ENCODE measurements around the gene CCDC183.
"Not testable (repeated sequence)": the region's sequence is repeated elsewhere in the genome, so short reads cannot be mapped to it uniquely, and the experiment has no call there.

CCDC183 gene

DNA sequence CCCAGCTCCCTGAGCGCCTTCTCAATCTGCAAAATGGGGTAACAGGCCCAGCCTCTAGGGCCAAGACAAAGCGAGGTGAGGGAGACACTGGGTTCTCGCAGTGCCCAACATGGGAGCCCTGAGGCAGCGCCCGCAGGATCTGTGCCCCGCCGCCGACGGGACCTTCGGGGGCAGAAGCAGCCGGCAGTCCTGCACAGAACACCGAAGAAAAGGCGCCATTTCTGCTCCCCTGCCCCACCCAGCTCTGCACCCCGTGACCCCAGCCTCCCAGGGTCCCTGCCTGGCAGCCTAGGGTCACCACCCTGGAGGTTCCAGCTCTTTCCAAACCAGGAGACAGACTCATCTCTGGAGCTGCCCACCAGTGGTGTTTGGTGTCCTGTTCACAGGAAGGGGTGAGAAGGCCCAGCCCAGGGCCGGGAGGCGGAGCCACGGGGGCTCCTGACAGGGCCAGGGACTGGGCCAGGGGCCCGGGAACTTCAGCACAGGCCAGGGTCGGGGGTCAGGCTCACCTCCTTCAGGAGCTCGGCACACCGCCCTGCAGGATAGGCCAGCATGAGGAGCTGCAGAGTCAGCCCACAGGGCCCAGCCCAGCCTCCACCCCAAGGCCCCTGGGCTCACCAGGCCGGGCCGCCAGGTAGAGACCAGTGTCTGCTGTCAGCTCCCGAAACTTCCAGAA, 41.4 kb upstream of the CCDC183 start:
- H3K27me3 ChIP-seq (ENCODE audit: control insufficient read depth, insufficient read depth, low read length), result no peaks in the 10 kb centered on the region
- H3K27ac ChIP-seq (ENCODE audit: low read depth, low read length), result no peak overlapping the region
- no peak overlapping the region for H3K9ac ChIP-seq (ENCODE audit: low read depth, low read length)
- H3K4me3 ChIP-seq (ENCODE audit: low read depth, low read length), result no peak overlapping the region
- H3K9me3 ChIP-seq (ENCODE audit: control insufficient read depth, insufficient read depth, low read length), result no peaks in the 10 kb centered on the region; the same call in 1 of the 2 replicates
- H3K36me3 ChIP-seq (ENCODE audit: control insufficient read depth, insufficient read depth, low read length), result no peaks in the 10 kb centered on the region
- H3K4me1 ChIP-seq (ENCODE audit: control insufficient read depth, insufficient read depth, low read length), result no peaks in the 10 kb centered on the region

DNA sequence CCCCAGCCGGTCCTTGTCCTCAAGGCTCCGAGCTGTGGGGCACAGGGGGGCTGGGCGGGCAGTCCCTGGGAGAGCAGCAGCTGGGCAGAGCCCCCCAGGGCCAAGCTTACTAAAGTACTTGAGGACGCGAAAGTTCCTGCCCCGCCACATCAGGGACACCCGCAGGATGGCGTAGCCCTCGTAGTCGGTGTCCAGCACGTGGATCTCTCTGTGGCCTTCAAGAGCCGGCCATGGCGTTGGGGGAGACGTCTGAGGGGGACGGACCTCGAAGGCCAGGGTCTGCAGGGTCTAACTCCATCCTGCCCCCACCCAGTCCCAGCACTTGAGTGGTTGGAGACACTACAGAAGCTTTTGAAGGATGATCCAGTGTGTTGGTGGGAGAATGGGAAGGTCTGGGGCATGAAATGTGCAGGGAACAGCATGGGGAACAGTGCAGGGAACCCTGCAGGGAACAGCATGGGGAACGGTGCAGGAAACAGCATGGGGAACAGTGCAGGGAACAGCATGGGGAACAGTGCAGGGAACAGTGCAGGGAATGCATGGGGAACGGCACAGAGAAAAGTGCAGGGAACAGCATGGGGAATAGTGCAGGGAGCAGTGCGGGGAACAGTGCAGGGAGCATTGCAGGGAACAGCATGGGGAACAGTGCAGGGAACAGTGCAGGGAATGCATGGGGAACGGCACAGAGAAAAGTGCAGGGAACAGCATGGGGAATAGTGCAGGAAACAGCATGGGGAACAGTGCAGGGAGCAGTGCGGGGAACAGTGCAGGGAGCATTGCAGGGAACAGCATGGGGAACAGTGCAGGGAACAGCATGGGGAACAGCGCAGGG, 40.6 kb upstream of the CCDC183 start:
- not testable (repeated sequence) for H3K9me3 ChIP-seq (ENCODE audit: control insufficient read depth, insufficient read depth, low read length); H3K27me3 ChIP-seq (ENCODE audit: control insufficient read depth, insufficient read depth, low read length); H3K27ac ChIP-seq (ENCODE audit: low read depth, low read length); H3K4me3 ChIP-seq (ENCODE audit: low read depth, low read length); H3K36me3 ChIP-seq (ENCODE audit: control insufficient read depth, insufficient read depth, low read length); H3K4me1 ChIP-seq (ENCODE audit: control insufficient read depth, insufficient read depth, low read length); H3K9ac ChIP-seq (ENCODE audit: low read depth, low read length)

DNA sequence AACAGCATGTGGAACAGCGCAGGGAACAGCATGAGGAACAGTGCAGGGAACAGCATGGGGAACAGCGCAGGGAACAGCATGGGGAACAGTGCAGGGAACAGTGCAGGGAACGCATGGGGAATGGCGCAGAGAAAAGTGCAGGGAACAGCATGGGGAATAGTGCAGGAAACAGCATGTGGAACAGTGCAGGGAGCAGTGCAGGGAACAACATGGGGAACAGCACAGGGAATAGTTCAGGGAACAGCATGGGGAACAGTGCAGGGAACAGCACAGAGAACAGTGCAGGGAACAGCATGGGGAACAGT, 40.1 kb upstream of the CCDC183 start:
- Histone ChIP-seq H3K9ac (ENCODE audit: low read depth, low read length) (no peak overlapping the region), H3K36me3 (ENCODE audit: control insufficient read depth, insufficient read depth, low read length) (no peaks in the 10 kb centered on the region), H3K27me3 (ENCODE audit: control insufficient read depth, insufficient read depth, low read length) (no peaks in the 10 kb centered on the region), H3K9me3 (ENCODE audit: control insufficient read depth, insufficient read depth, low read length) (no peaks in the 10 kb centered on the region; the same call in 1 of the 2 replicates), H3K4me1 (ENCODE audit: control insufficient read depth, insufficient read depth, low read length) (no peaks in the 10 kb centered on the region), H3K4me3 (ENCODE audit: low read depth, low read length) (no peak overlapping the region), H3K27ac (ENCODE audit: low read depth, low read length) (no peak overlapping the region)

DNA sequence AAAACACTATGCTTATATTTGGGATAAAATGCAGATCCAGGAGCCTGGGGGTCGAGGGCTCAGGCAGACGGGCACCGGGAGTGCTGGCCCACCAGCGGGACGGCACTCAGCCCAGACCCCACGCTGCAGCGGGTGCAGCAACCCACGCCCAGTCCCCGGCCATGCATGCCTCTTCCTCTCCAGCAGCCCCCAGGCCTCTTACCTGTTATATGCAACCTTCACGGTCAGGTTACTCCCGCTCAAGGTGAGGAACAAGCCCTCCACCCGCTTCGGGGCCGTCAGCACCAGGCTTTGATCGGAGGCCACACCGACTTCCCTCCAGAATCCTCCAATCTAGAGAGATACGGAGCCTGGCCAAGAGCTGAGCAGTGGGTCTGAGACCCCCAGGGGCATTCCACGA, 39.3 kb upstream of the CCDC183 start:
- no peak overlapping the region for H3K9ac ChIP-seq (ENCODE audit: low read depth, low read length)
- H3K27ac ChIP-seq (ENCODE audit: low read depth, low read length), result no peak overlapping the region
- H3K4me3 ChIP-seq (ENCODE audit: low read depth, low read length), result no peak overlapping the region
- H3K9me3 ChIP-seq (ENCODE audit: control insufficient read depth, insufficient read depth, low read length), result no peaks in the 10 kb centered on the region
- H3K36me3 ChIP-seq (ENCODE audit: control insufficient read depth, insufficient read depth, low read length), result no peaks in the 10 kb centered on the region
- no peaks in the 10 kb centered on the region for H3K27me3 ChIP-seq (ENCODE audit: control insufficient read depth, insufficient read depth, low read length)
- H3K4me1 ChIP-seq (ENCODE audit: control insufficient read depth, insufficient read depth, low read length), result no peaks in the 10 kb centered on the region

DNA sequence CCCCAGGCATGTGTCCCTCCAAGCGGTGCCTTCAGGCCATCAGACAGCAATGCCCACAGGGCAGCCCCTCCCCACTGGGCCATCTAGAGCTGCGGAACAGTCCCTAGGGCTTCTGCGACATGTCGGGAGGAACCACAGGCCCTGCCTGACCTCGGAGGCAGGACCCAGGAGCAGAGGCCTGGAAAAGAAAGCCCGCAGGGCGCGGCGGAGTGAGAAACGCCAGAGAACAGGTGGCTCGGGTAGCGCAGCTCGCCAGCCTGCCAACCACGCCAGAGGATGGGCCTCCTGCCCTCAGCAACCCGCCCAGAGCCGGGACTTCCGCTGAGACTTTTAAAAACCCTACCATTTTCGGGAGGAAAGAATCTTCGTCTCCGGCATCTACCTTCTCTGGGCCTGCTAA, 38.8 kb upstream of the CCDC183 start:
- Histone ChIP-seq H3K9me3 (ENCODE audit: control insufficient read depth, insufficient read depth, low read length) (no peaks in the 10 kb centered on the region), H3K4me3 (ENCODE audit: low read depth, low read length) (no peak overlapping the region), H3K27me3 (ENCODE audit: control insufficient read depth, insufficient read depth, low read length) (no peaks in the 10 kb centered on the region), H3K36me3 (ENCODE audit: control insufficient read depth, insufficient read depth, low read length) (no peaks in the 10 kb centered on the region), H3K9ac (ENCODE audit: low read depth, low read length) (no peak overlapping the region), H3K4me1 (ENCODE audit: control insufficient read depth, insufficient read depth, low read length) (no peaks in the 10 kb centered on the region), H3K27ac (ENCODE audit: low read depth, low read length) (no peak overlapping the region)

DNA sequence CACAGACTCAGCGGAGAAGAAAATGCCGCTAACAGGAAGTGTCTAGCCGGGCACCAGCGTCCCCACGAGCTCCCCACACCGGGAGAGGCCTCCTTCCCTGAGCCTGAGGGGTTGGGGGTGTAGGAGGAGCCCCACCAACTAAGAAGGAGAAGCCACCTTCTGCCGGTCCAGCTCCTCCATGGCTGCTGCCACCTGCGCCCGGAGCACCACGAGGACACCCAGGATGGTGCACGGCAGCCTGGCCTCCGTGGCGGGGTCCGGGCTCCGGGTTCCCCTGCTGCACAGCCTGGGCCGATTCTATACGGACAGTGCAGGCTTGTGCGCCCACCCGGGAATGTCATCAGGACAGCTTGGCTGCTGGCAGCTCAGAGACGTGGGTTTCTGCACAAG, 38.4 kb upstream of the CCDC183 start:
- H3K9me3 ChIP-seq (ENCODE audit: control insufficient read depth, insufficient read depth, low read length), result no peaks in the 10 kb centered on the region
- H3K36me3 ChIP-seq (ENCODE audit: control insufficient read depth, insufficient read depth, low read length), result no peaks in the 10 kb centered on the region
- H3K9ac ChIP-seq (ENCODE audit: low read depth, low read length), result no peak overlapping the region
- H3K4me1 ChIP-seq (ENCODE audit: control insufficient read depth, insufficient read depth, low read length), result no peaks in the 10 kb centered on the region
- no peak overlapping the region for H3K4me3 ChIP-seq (ENCODE audit: low read depth, low read length)
- H3K27ac ChIP-seq (ENCODE audit: low read depth, low read length), result no peak overlapping the region
- no peaks in the 10 kb centered on the region for H3K27me3 ChIP-seq (ENCODE audit: control insufficient read depth, insufficient read depth, low read length)

DNA sequence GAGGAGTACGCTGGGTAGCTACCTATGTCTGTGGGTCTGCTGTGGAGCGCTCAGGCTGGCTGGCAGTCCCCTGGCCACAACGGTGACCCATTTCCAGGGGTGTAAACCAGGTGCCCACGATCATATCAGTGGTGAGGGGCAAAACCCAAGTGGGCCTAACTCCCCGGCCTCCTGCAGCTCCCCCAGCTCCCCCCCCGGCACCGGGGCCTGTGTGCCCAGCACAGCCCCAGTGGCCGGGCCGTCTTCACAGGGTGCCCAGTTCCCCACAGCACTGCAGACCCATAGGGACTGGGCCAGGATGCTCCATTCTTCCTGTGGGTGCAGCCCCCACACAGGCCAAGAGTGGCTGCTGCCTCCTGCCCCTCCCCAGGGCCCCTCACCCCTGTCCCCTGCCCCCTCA, 37.1 kb upstream of the CCDC183 start:
- Histone ChIP-seq H3K9me3 (ENCODE audit: control insufficient read depth, insufficient read depth, low read length) (no peaks in the 10 kb centered on the region), H3K36me3 (ENCODE audit: control insufficient read depth, insufficient read depth, low read length) (no peaks in the 10 kb centered on the region), H3K27me3 (ENCODE audit: control insufficient read depth, insufficient read depth, low read length) (no peaks in the 10 kb centered on the region), H3K9ac (ENCODE audit: low read depth, low read length) (no peak overlapping the region), H3K4me3 (ENCODE audit: low read depth, low read length) (no peak overlapping the region), H3K4me1 (ENCODE audit: control insufficient read depth, insufficient read depth, low read length) (no peaks in the 10 kb centered on the region; the same call in 1 of the 2 replicates), H3K27ac (ENCODE audit: low read depth, low read length) (no peak overlapping the region)

DNA sequence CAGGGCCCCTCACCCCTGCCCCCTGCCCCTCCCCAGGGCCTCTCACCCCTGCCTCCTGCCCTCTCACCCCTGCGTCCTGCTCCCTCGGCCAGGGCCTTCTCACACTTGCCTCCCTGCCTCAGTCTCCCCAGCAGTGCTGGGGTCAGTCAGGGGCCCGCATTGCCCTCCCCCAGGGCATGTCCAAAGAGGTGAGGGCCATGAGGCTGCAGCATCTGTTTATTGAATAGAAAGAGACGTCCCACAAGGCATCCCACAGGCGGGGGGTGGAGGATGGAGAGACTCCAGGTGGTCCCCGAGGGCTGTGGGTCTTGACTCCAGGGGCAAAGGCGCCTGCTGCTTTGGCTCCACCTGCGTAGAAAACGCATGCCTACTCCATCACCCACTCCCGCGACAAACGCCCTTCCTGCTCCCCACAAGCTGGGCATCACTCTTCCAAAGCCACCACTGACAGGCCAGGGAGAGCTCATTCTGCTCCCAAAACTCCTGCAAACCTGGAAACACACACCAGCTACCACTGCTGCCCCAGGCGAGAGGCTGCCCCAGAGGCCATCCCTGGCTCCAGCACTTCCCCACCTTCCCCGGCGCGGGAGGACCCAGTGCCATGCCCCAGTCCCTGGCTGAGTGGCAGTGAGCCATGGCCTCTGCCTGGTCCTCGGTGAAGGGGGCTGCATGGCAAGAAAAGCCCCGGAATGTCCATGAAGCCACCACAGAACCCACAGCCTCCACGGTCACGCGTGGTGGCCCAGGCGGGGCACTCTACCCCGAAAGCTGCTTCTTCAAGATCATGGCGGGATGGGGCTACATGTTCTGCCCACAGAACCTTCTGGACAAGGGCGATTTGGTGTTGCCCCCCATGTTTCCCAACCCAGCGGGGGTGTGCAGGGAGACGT, 36.5 kb upstream of the CCDC183 start:
- no peak overlapping the region for H3K27ac ChIP-seq (ENCODE audit: low read depth, low read length)
- no peaks in the 10 kb centered on the region for H3K9me3 ChIP-seq (ENCODE audit: control insufficient read depth, insufficient read depth, low read length)
- no peak overlapping the region for H3K4me3 ChIP-seq (ENCODE audit: low read depth, low read length)
- H3K9ac ChIP-seq (ENCODE audit: low read depth, low read length), result no peak overlapping the region
- H3K27me3 ChIP-seq (ENCODE audit: control insufficient read depth, insufficient read depth, low read length), result no peaks in the 10 kb centered on the region
- no peaks in the 10 kb centered on the region for H3K36me3 ChIP-seq (ENCODE audit: control insufficient read depth, insufficient read depth, low read length)
- H3K4me1 ChIP-seq (ENCODE audit: control insufficient read depth, insufficient read depth, low read length), result no peaks in the 10 kb centered on the region; the same call in 1 of the 2 replicates

DNA sequence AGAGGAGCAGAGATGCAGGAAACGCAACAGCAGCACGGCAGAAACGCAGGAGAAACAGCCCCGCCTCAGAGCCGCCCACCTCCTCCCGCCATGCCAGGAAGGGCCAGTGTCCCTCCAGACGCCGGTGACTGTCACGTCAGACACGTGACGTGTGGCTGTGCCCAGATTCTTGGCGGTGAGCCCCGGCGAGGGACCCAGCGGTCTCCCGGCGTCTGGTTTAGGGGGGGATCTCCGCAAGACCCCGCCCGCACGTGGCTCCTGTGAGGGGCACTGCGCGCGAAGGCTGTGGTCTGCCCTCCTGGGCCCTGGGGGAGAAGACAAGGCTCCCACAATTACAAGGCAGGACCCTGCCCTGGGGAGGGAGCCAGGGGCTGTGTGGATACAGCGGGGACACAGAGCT, 35.7 kb upstream of the CCDC183 start:
- no peaks in the 10 kb centered on the region; the same call in 1 of the 2 replicates for H3K4me1 ChIP-seq (ENCODE audit: control insufficient read depth, insufficient read depth, low read length)
- no peak overlapping the region for H3K4me3 ChIP-seq (ENCODE audit: low read depth, low read length)
- no peaks in the 10 kb centered on the region for H3K9me3 ChIP-seq (ENCODE audit: control insufficient read depth, insufficient read depth, low read length)
- H3K27me3 ChIP-seq (ENCODE audit: control insufficient read depth, insufficient read depth, low read length), result no peaks in the 10 kb centered on the region
- H3K9ac ChIP-seq (ENCODE audit: low read depth, low read length), result no peak overlapping the region
- no peaks in the 10 kb centered on the region for H3K36me3 ChIP-seq (ENCODE audit: control insufficient read depth, insufficient read depth, low read length)
- H3K27ac ChIP-seq (ENCODE audit: low read depth, low read length), result no peak overlapping the region

DNA sequence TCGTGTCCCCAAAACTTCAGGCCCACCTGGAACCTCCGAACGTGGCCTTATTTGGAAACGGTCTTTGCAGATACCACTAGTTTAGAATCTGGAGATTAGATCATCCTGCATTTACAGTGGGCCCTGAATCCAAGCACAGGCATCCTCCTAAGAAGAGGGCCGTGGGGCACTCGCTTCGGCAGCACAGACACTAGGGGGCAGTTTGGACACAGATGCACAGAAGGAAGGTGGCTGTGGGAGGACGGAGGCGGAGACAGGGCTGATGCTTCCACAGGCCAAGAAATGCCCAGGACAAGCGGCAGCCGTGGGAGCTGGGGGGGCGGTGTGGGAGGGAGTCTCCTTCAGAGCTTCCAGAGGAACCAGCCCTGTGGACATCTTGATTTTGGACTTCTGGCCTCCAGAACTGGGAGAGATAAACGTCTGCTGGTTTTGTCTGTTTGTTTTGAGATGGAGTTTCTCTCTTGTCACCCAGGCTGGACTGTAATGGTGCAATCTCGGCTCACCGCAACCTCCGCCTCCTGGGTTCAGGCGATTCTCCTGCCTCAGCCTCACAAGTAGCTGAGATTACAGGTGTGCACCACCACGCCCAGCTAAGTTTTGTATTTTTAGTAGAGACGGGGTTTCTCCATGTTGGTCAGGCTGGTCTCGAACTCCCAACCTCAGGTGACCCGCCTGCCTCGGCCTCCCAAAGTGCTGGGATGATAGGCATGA, 35.1 kb upstream of the CCDC183 start:
- H3K27me3 ChIP-seq (ENCODE audit: control insufficient read depth, insufficient read depth, low read length); H3K9ac ChIP-seq (ENCODE audit: low read depth, low read length); H3K4me3 ChIP-seq (ENCODE audit: low read depth, low read length); H3K4me1 ChIP-seq (ENCODE audit: control insufficient read depth, insufficient read depth, low read length); H3K27ac ChIP-seq (ENCODE audit: low read depth, low read length); H3K9me3 ChIP-seq (ENCODE audit: control insufficient read depth, insufficient read depth, low read length); H3K36me3 ChIP-seq (ENCODE audit: control insufficient read depth, insufficient read depth, low read length): not testable (repeated sequence)

Data from HUES48 (cell line).